HEK293 (cell line): ENCODE data around the gene PILRA.

Source experiments
- BCL11A ChIP-seq: fragments of 450-650 bp; formaldehyde crosslinking; IDR thresholded peaks from 2 replicates; pipeline ENCODE4 v1.5.1; 2016; ENCODE audit warnings: low read depth, missing biosample characterization, missing genetic modification characterization
- KLF16 ChIP-seq: fragments of 450-650 bp; formaldehyde crosslinking; IDR thresholded peaks from 2 replicates; pipeline ENCODE4 v1.5.1; 2017; ENCODE audit warnings: missing biosample characterization, missing genetic modification characterization
- KLF8 ChIP-seq: fragments of 450-650 bp; formaldehyde crosslinking; IDR thresholded peaks from 2 replicates; pipeline ENCODE4 v1.5.1; 2016; ENCODE audit warnings: missing biosample characterization, missing genetic modification characterization
- PATZ1 ChIP-seq: fragments of 450-650 bp; formaldehyde crosslinking; IDR thresholded peaks from 2 replicates; pipeline ENCODE4 v1.5.1; 2016; ENCODE audit warnings: missing biosample characterization, missing genetic modification characterization
- PRDM4 ChIP-seq: fragments of 450-650 bp; formaldehyde crosslinking; IDR thresholded peaks from 2 replicates; pipeline ENCODE4 v1.5.1; 2017; ENCODE audit warnings: missing biosample characterization, missing genetic modification characterization
- SP7 ChIP-seq: fragments of 450-650 bp; formaldehyde crosslinking; IDR thresholded peaks from 2 replicates; pipeline ENCODE4 v1.5.1; 2016; ENCODE audit warnings: missing biosample characterization, missing genetic modification characterization
- ZBTB10 ChIP-seq: fragments of 450-650 bp; formaldehyde crosslinking; IDR thresholded peaks from 2 replicates; pipeline ENCODE4 v1.5.1; 2016; ENCODE audit warnings: missing biosample characterization, missing genetic modification characterization
- ZBTB11 ChIP-seq: fragments of 450-650 bp; formaldehyde crosslinking; conservative IDR thresholded peaks from 2 replicates; pipeline ENCODE4 v1.5.1; 2016; ENCODE audit warnings: low read depth, missing biosample characterization, missing genetic modification characterization
- ZBTB20 ChIP-seq: fragments of 450-650 bp; formaldehyde crosslinking; IDR thresholded peaks from 2 replicates; pipeline ENCODE4 v1.5.1; 2016; ENCODE audit warnings: missing biosample characterization, missing genetic modification characterization
- ZBTB26 ChIP-seq: fragments of 450-650 bp; formaldehyde crosslinking; optimal IDR thresholded peaks from 2 replicates; pipeline ENCODE3; 2016; ENCODE audit warnings: missing biosample characterization, mild to moderate bottlenecking, missing genetic modification characterization
- ZNF324 ChIP-seq: fragments of 450-650 bp; formaldehyde crosslinking; IDR thresholded peaks from 2 replicates; pipeline ENCODE4 v1.5.1; 2016; ENCODE audit warnings: missing biosample characterization, missing genetic modification characterization
- ZNF391 ChIP-seq: fragments of 450-650 bp; formaldehyde crosslinking; IDR thresholded peaks from 2 replicates; pipeline ENCODE4 v1.5.1; 2016; ENCODE audit warnings: low read depth, missing biosample characterization, missing genetic modification characterization, borderline replicate concordance
- ZNF548 ChIP-seq: fragments of 450-650 bp; formaldehyde crosslinking; IDR thresholded peaks from 2 replicates; pipeline ENCODE4 v1.5.1; 2016; ENCODE audit warnings: missing biosample characterization, missing genetic modification characterization
- ZSCAN23 ChIP-seq: fragments of 450-650 bp; formaldehyde crosslinking; IDR thresholded peaks from 2 replicates; pipeline ENCODE4 v1.5.1; 2016; ENCODE audit warnings: missing biosample characterization, missing genetic modification characterization
- ZXDB ChIP-seq: fragments of 450-650 bp; formaldehyde crosslinking; IDR thresholded peaks from 2 replicates; pipeline ENCODE4 v1.5.1; 2016; ENCODE audit warnings: missing biosample characterization, missing genetic modification characterization
- TF ChIP-seq, protein P1 (sequence below): fragments of 450-650 bp; formaldehyde crosslinking; IDR thresholded peaks from 2 replicates; pipeline ENCODE4 v1.5.1; 2016; ENCODE audit warnings: missing biosample characterization, missing genetic modification characterization
- TF ChIP-seq, protein P2 (sequence below): fragments of 450-650 bp; formaldehyde crosslinking; IDR thresholded peaks from 2 replicates; pipeline ENCODE4 v1.5.1; 2016; ENCODE audit warnings: missing biosample characterization, missing genetic modification characterization
- TF ChIP-seq, protein P3 (sequence below): sonication (generic); formaldehyde crosslinking; IDR thresholded peaks from 2 replicates; pipeline ENCODE4 v1.8.1; 2022; ENCODE audit warnings: mild to moderate bottlenecking, moderate library complexity, missing genetic modification reagents

PILRA gene

GRCh38 chr7:100335566-100336466 is 37.5 kb upstream of the PILRA start (continued):
- TF ChIP-seq, protein P1, sequence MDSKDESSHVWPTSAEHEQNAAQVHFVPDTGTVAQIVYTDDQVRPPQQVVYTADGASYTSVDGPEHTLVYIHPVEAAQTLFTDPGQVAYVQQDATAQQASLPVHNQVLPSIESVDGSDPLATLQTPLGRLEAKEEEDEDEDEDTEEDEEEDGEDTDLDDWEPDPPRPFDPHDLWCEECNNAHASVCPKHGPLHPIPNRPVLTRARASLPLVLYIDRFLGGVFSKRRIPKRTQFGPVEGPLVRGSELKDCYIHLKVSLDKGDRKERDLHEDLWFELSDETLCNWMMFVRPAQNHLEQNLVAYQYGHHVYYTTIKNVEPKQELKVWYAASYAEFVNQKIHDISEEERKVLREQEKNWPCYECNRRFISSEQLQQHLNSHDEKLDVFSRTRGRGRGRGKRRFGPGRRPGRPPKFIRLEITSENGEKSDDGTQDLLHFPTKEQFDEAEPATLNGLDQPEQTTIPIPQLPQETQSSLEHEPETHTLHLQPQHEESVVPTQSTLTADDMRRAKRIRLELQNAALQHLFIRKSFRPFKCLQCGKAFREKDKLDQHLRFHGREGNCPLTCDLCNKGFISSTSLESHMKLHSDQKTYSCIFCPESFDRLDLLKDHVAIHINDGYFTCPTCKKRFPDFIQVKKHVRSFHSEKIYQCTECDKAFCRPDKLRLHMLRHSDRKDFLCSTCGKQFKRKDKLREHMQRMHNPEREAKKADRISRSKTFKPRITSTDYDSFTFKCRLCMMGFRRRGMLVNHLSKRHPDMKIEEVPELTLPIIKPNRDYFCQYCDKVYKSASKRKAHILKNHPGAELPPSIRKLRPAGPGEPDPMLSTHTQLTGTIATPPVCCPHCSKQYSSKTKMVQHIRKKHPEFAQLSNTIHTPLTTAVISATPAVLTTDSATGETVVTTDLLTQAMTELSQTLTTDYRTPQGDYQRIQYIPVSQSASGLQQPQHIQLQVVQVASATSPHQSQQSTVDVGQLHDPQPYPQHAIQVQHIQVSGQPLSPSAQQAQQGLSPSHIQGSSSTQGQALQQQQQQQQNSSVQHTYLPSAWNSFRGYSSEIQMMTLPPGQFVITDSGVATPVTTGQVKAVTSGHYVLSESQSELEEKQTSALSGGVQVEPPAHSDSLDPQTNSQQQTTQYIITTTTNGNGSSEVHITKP (tag by site-specific recombination) = peak; percentile 62; the same call in 1 of the 2 replicates
- TF ChIP-seq PATZ1 (tag by site-specific recombination) (peak; percentile 96), PRDM4 (tag by site-specific recombination) (0 out of 2 replicates have a peak, but pooled peaks have one; percentile 26), KLF8 (tag by site-specific recombination) (peak; percentile 89), SP7 (peak; percentile 92), ZBTB10 (tag by site-specific recombination) (peak; percentile 64; the same call in 1 of the 2 replicates), KLF16 (tag by site-specific recombination) (peak; percentile 69; the same call in 1 of the 2 replicates), ZBTB20 (peak; percentile 100), ZBTB26 (tag by site-specific recombination) (peak; percentile 79), ZNF391 (tag by site-specific recombination) (peak; percentile 86; the same call in 1 of the 2 replicates), BCL11A (tag by site-specific recombination) (peak; percentile 96), ZBTB11 (tag by site-specific recombination) (peak; percentile 80), ZNF324 (tag by site-specific recombination) (peak; percentile 31), ZXDB (peak; percentile 96), ZSCAN23 (tag by site-specific recombination) (0 out of 2 replicates have a peak, but pooled peaks have one; percentile 20), ZNF548 (tag by site-specific recombination) (peak; percentile 95)
- TF ChIP-seq, protein P2, sequence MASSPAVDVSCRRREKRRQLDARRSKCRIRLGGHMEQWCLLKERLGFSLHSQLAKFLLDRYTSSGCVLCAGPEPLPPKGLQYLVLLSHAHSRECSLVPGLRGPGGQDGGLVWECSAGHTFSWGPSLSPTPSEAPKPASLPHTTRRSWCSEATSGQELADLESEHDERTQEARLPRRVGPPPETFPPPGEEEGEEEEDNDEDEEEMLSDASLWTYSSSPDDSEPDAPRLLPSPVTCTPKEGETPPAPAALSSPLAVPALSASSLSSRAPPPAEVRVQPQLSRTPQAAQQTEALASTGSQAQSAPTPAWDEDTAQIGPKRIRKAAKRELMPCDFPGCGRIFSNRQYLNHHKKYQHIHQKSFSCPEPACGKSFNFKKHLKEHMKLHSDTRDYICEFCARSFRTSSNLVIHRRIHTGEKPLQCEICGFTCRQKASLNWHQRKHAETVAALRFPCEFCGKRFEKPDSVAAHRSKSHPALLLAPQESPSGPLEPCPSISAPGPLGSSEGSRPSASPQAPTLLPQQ (tag by site-specific recombination) = peak; percentile 50; the same call in 1 of the 2 replicates
- TF ChIP-seq, protein P3, sequence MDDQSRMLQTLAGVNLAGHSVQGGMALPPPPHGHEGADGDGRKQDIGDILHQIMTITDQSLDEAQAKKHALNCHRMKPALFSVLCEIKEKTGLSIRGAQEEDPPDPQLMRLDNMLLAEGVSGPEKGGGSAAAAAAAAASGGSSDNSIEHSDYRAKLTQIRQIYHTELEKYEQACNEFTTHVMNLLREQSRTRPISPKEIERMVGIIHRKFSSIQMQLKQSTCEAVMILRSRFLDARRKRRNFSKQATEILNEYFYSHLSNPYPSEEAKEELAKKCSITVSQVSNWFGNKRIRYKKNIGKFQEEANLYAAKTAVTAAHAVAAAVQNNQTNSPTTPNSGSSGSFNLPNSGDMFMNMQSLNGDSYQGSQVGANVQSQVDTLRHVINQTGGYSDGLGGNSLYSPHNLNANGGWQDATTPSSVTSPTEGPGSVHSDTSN (CRISPR knock-in tag) = peak; percentile 61; the same call in 1 of the 2 replicates
